ENCODE measurements around the gene THSD4. TPM values are rescaled to one million over a fixed set of nuclear protein-coding genes. Genes with fewer than 3 reads are reported as not detected.

THSD4 gene
- polyA plus RNA-seq, 1 experiment, result 18.8 TPM

GRCh38 chr15:71336671-71337070 is 221.4 kb downstream of the THSD4 start:
- ChIA-PET POLR2A (no interaction called here), CTCF (no interaction called here)
- DNase-seq (ENCODE audit: low read depth), result no peak
- Histone ChIP-seq H3K27me3 (ENCODE audit: control insufficient read depth, insufficient read depth, low read length) (no peaks in the 10 kb centered on the region), H3K36me3 (ENCODE audit: control insufficient read depth, insufficient read depth, low read length) (no peaks in the 10 kb centered on the region), H3K4me3 (ENCODE audit: low read depth, low read length) (no peak overlapping the region)
- no peak for TF ChIP-seq CTCF (IDR thresholded peaks at IDR 0.05; ENCODE audit: insufficient read depth, low read depth, low read length)

- Histone ChIP-seq H3K4me3 (ENCODE audit: low read depth, low read length) (no peak overlapping the region), H3K36me3 (ENCODE audit: control insufficient read depth, insufficient read depth, low read length) (no peaks in the 10 kb centered on the region), H3K27me3 (ENCODE audit: control insufficient read depth, insufficient read depth, low read length) (no peaks in the 10 kb centered on the region)
- DNase-seq (ENCODE audit: low read depth), result peak; percentile 65
- POLR2A ChIA-PET, result no interaction called here
- no peak for TF ChIP-seq CTCF (IDR thresholded peaks at IDR 0.05; ENCODE audit: insufficient read depth, low read depth, low read length)
- CTCF ChIA-PET, result no interaction called here
Observed at GRCh38 chr15:71337197-71337845, 222.1 kb downstream of the THSD4 start.

GRCh38 chr15:71338265-71338664 is 223.0 kb downstream of the THSD4 start:
- ChIA-PET CTCF (interaction anchor here (0.6 kb wide), 1 partner anchor 223 kb away, joined by 4 read pairs; the partner anchor contains the start of gene THSD4), POLR2A (no interaction called here)
- no peaks in the 10 kb centered on the region for H3K36me3 ChIP-seq (ENCODE audit: control insufficient read depth, insufficient read depth, low read length)

GRCh38 chr15:71338827-71339542 is 223.7 kb downstream of the THSD4 start:
- Histone ChIP-seq H3K4me3 (ENCODE audit: low read depth, low read length) (no peak overlapping the region), H3K27me3 (ENCODE audit: control insufficient read depth, insufficient read depth, low read length) (no peaks in the 10 kb centered on the region), H3K36me3 (ENCODE audit: control insufficient read depth, insufficient read depth, low read length) (no peaks in the 10 kb centered on the region)
- ChIA-PET POLR2A (no interaction called here), CTCF (interaction anchor here (0.6 kb wide), 1 partner anchor 223 kb away, joined by 4 read pairs; the partner anchor contains the start of gene THSD4)
- no peak for TF ChIP-seq CTCF (IDR thresholded peaks at IDR 0.05; ENCODE audit: insufficient read depth, low read depth, low read length)
- DNase-seq (ENCODE audit: low read depth), result no peak

More at GRCh38 chr15:71338265-71338664, 223.0 kb downstream of the THSD4 start:
- TF ChIP-seq CTCF (IDR thresholded peaks at IDR 0.05; ENCODE audit: insufficient read depth, low read depth, low read length), result no peak
- no peaks in the 10 kb centered on the region for H3K27me3 ChIP-seq (ENCODE audit: control insufficient read depth, insufficient read depth, low read length)
- no peak overlapping the region for H3K4me3 ChIP-seq (ENCODE audit: low read depth, low read length)
- no peak for DNase-seq (ENCODE audit: low read depth)

- DNase-seq (ENCODE audit: low read depth), result no peak
- ChIA-PET POLR2A (no interaction called here), CTCF (interaction anchor here (0.7 kb wide), 1 partner anchor 52 kb away, joined by 3 read pairs; no protein-coding TSS in a partner anchor)
- Histone ChIP-seq H3K27me3 (ENCODE audit: control insufficient read depth, insufficient read depth, low read length) (no peaks in the 10 kb centered on the region), H3K36me3 (ENCODE audit: control insufficient read depth, insufficient read depth, low read length) (no peaks in the 10 kb centered on the region), H3K4me3 (ENCODE audit: low read depth, low read length) (no peak overlapping the region)
- no peak for TF ChIP-seq CTCF (IDR thresholded peaks at IDR 0.05; ENCODE audit: insufficient read depth, low read depth, low read length)
Observed at GRCh38 chr15:71341811-71342550, 226.7 kb downstream of the THSD4 start.

All from BJ (cell line).